ENCODE measurements around the gene TUFT1.

GRCh38 chr1:151547119-151547899 lies 7.2 kb downstream of the TUFT1 start:
- TF ChIP-seq CEBPB (IDR thresholded peaks at IDR 0.05; ENCODE audit: low read depth) (peak; percentile 86), CTCF (IDR thresholded peaks at IDR 0.05 in 2 of 3, conservative IDR thresholded peaks at IDR 0.05 in 1 of 3; ENCODE audit: borderline replicate concordance in 1 of 3, insufficient read depth in 1 of 3, low read depth in 2 of 3, low read length in 2 of 3) (no peak), POLR2AphosphoS5 (IDR thresholded peaks at IDR 0.05; ENCODE audit: low read depth, low read length) (peak; percentile 32; the same call in 1 of the 2 replicates), EZH2phosphoT487 (IDR thresholded peaks at IDR 0.05; ENCODE audit: borderline replicate concordance) (no peak), ATF3 (IDR thresholded peaks at IDR 0.05) (peak; percentile 85; the same call in 1 of the 2 replicates), MAX (IDR thresholded peaks at IDR 0.05) (peak; percentile 90), EZH2 (IDR thresholded peaks at IDR 0.05) (no peak), POLR2A (IDR thresholded peaks at IDR 0.05; ENCODE audit: borderline replicate concordance, extremely low read depth, insufficient read depth, insufficient read length) (no peak), REST (IDR thresholded peaks at IDR 0.05; ENCODE audit: low read depth) (no peak), RAD21 (IDR thresholded peaks at IDR 0.05; ENCODE audit: low read depth) (no peak), EGR1 (IDR thresholded peaks at IDR 0.05; ENCODE audit: low read depth) (0 out of 2 replicates have a peak, but pooled peaks have one; percentile 12), JUND (IDR thresholded peaks at IDR 0.05) (no peak)
